Ascending aorta (tissue), 2 donors: Measurements from ENCODE around the gene DDX10. TPM values are rescaled to one million over a fixed set of nuclear protein-coding genes. Genes with fewer than 3 reads are reported as not detected.

Experiments used
- DNase-seq, 2 donors: peaks; one replicate each; pipeline ENCODE4 v3.0.0-alpha.2; 2019; ENCODE audit warnings: low spot score in 2 of 2
- H3K27ac ChIP-seq, 2 donors: fragments of 200-600 bp; sonication (generic); one replicate each; pipeline ENCODE4 v1.5.1; 2016 to 2017; ENCODE audit warnings: mild to moderate bottlenecking in 1 of 2
- H3K27me3 ChIP-seq: fragments of 200-600 bp; sonication (generic); one replicate; pipeline ENCODE4 v1.5.1; 2017
- H3K36me3 ChIP-seq, 2 donors: fragments of 200-600 bp; sonication (generic); one replicate each; pipeline ENCODE4 v1.5.1; 2016
- H3K4me1 ChIP-seq, 2 donors: fragments of 200-600 bp; sonication (generic); one replicate each; pipeline ENCODE4 v1.5.1; 2016 to 2017; ENCODE audit warnings: mild to moderate bottlenecking in 1 of 2
- H3K4me3 ChIP-seq, 2 donors: fragments of 200-600 bp; sonication (generic); one replicate each; pipeline ENCODE4 v1.5.1; 2016 to 2017; ENCODE audit warnings: mild to moderate bottlenecking in 1 of 2
- H3K9me3 ChIP-seq, 2 donors: fragments of 200-600 bp; sonication (generic); one replicate each; pipeline ENCODE4 v1.5.1; 2016
- CTCF ChIP-seq, 3 experiments: fragments of 200-600 bp in 2 of 3; fragments of 450-650 bp in 1 of 3; sonication (generic) in 2 of 3; IDR thresholded peaks; one replicate each; pipeline ENCODE4 v1.5.1; 2016 to 2019; ENCODE audit warnings: antibody characterized with exemption in 3 of 3, mild to moderate bottlenecking in 1 of 3, moderate library complexity in 1 of 3
- intact Hi-C: fragments of 100-400 bp; cut with DNase I; formaldehyde crosslinking; loops from one replicate; pipeline ENCODE4 v1.15.1; 2023
- total RNA-seq: library from RNA; depleted of rRNA; stranded (reverse); fragments of >200 nt; gene quantifications from one replicate; pipeline ENCODE4 v1.1.0, GENCODE V29; 2016

DDX10 gene
- total RNA-seq, 1 donor from 2014 or later = 21.9 TPM

- Histone ChIP-seq H3K27me3 (no peaks in the 10 kb centered on the region), H3K27ac (no peak overlapping the region), H3K9me3 (no peaks in the 10 kb centered on the region), H3K36me3 (peaks cover 0 to 24% of the 10 kb centered on the region in 2 donors), H3K4me3 (no peak overlapping the region), H3K4me1 (no peaks in the 10 kb centered on the region)
- intact Hi-C loops = no loop called here
- TF ChIP-seq CTCF (IDR thresholded peaks at IDR 0.05) = no peak
- no peak for DNase-seq
Measured at GRCh38 chr11:108944471-108945178, 279.8 kb downstream of the DDX10 start.

GRCh38 chr11:108945341-108945740, 280.5 kb downstream of the DDX10 start:
- no peaks in the 10 kb centered on the region for H3K27me3 ChIP-seq
- no peaks in the 10 kb centered on the region for H3K9me3 ChIP-seq
- no peak overlapping the region for H3K4me3 ChIP-seq
- DNase-seq = no peak
- H3K27ac ChIP-seq = no peak overlapping the region
- no peaks in the 10 kb centered on the region for H3K4me1 ChIP-seq
- no peak for TF ChIP-seq CTCF (IDR thresholded peaks at IDR 0.05)
- intact Hi-C loops = no loop called here
- peaks cover 0 to 20% of the 10 kb centered on the region in 2 donors for H3K36me3 ChIP-seq

GRCh38 chr11:108947654-108948570, 283.0 kb downstream of the DDX10 start:
- no peaks in the 10 kb centered on the region for H3K4me1 ChIP-seq
- H3K4me3 ChIP-seq = no peak overlapping the region
- no peak for TF ChIP-seq CTCF (IDR thresholded peaks at IDR 0.05)
- H3K27ac ChIP-seq = no peak overlapping the region
- no peak for DNase-seq
- no peaks in the 10 kb centered on the region for H3K27me3 ChIP-seq
- H3K9me3 ChIP-seq = no peaks in the 10 kb centered on the region
- H3K36me3 ChIP-seq = peaks cover 0 to 3% of the 10 kb centered on the region in 2 donors
- intact Hi-C loops = no loop called here

GRCh38 chr11:108958368-108959104, 293.7 kb downstream of the DDX10 start:
- Histone ChIP-seq H3K27me3 (no peaks in the 10 kb centered on the region), H3K4me1 (no peaks in the 10 kb centered on the region), H3K27ac (no peak overlapping the region), H3K9me3 (no peaks in the 10 kb centered on the region), H3K4me3 (no peak overlapping the region), H3K36me3 (no peaks in the 10 kb centered on the region)
- no peak for DNase-seq
- TF ChIP-seq CTCF (IDR thresholded peaks at IDR 0.05) = no peak
- intact Hi-C loops = no loop called here

GRCh38 chr11:108959105-108959761, 294.4 kb downstream of the DDX10 start:
- Histone ChIP-seq H3K27ac (no peak overlapping the region), H3K27me3 (no peaks in the 10 kb centered on the region), H3K4me1 (no peaks in the 10 kb centered on the region), H3K36me3 (no peaks in the 10 kb centered on the region), H3K4me3 (no peak overlapping the region), H3K9me3 (no peaks in the 10 kb centered on the region)
- intact Hi-C loops = no loop called here
- TF ChIP-seq CTCF (IDR thresholded peaks at IDR 0.05) = no peak
- DNase-seq = no peak
